ENCODE measurements around the gene TXNRD1. TPM values are rescaled to one million over a fixed set of nuclear protein-coding genes. Genes with fewer than 3 reads are reported as not detected.

TXNRD1 gene
- total and polyA plus RNA-seq, 2 donors (not counting 1 experiment from before 2014, with no cell fraction given) = 436 to 1,000 TPM

- Histone ChIP-seq H3K4me1 (ENCODE audit: control insufficient read depth, extremely low read depth, insufficient read depth, low read length) (peaks cover 4% of the 10 kb centered on the region), H3K4me2 (ENCODE audit: extremely low read depth, insufficient read depth, low read length) (no peak overlapping the region), H4K20me1 (ENCODE audit: control insufficient read depth, extremely low read depth, insufficient read depth, low read length) (no peaks in the 10 kb centered on the region), H2AFZ (ENCODE audit: low read length) (no peak overlapping the region), H3K9me3 (ENCODE audit: control insufficient read depth, insufficient read depth, low read depth, low read length) (no peaks in the 10 kb centered on the region), H3K36me3 (ENCODE audit: control insufficient read depth, insufficient read depth, low read length) (no peaks in the 10 kb centered on the region), H3K27ac (ENCODE audit: insufficient read depth, low read length) (no peak overlapping the region), H3K79me2 (ENCODE audit: control insufficient read depth, insufficient read depth, low read length) (no peaks in the 10 kb centered on the region), H3K9ac (ENCODE audit: insufficient read depth, low read length) (no peak overlapping the region), H3K27me3 (ENCODE audit: control insufficient read depth, insufficient read depth, low read length) (no peaks in the 10 kb centered on the region), H3K4me3 (replicated peaks in 1 of 4; ENCODE audit: control extremely low read depth in 1 of 4, insufficient read depth in 1 of 4, low read depth in 3 of 4, low read length in 4 of 4) (no peak overlapping the region)
- DNase-seq (ENCODE audit: low read depth in 2 of 2) = peak in 1 of 2 donors; percentile 80
- TF ChIP-seq CTCF (conservative IDR thresholded peaks at IDR 0.05 in 1 of 2, IDR thresholded peaks at IDR 0.05 in 1 of 2; ENCODE audit: low read depth in 1 of 2, low read length in 2 of 2) (no peak), EZH2 (IDR thresholded peaks at IDR 0.05; ENCODE audit: low read length, missing control alignments) (no peak)
These were observed 11.1 kb downstream of the TXNRD1 start for GRCh38 chr12:104226672-104227071.

- H3K27ac ChIP-seq (ENCODE audit: insufficient read depth, low read length) = no peak overlapping the region
- no peaks in the 10 kb centered on the region for H3K79me2 ChIP-seq (ENCODE audit: control insufficient read depth, insufficient read depth, low read length)
- no peaks in the 10 kb centered on the region for H4K20me1 ChIP-seq (ENCODE audit: control insufficient read depth, extremely low read depth, insufficient read depth, low read length)
- no peaks in the 10 kb centered on the region for H3K27me3 ChIP-seq (ENCODE audit: control insufficient read depth, insufficient read depth, low read length)
- no peak overlapping the region for H2AFZ ChIP-seq (ENCODE audit: low read length)
- no peak overlapping the region for H3K4me3 ChIP-seq (replicated peaks in 1 of 4; ENCODE audit: control extremely low read depth in 1 of 4, insufficient read depth in 1 of 4, low read depth in 3 of 4, low read length in 4 of 4)
- no peaks in the 10 kb centered on the region for H3K36me3 ChIP-seq (ENCODE audit: control insufficient read depth, insufficient read depth, low read length)
- no peak overlapping the region for H3K9ac ChIP-seq (ENCODE audit: insufficient read depth, low read length)
- DNase-seq (ENCODE audit: low read depth in 2 of 2) = no peak
- H3K9me3 ChIP-seq (ENCODE audit: control insufficient read depth, insufficient read depth, low read depth, low read length) = no peaks in the 10 kb centered on the region
- H3K4me1 ChIP-seq (ENCODE audit: control insufficient read depth, extremely low read depth, insufficient read depth, low read length) = no peaks in the 10 kb centered on the region
- H3K4me2 ChIP-seq (ENCODE audit: extremely low read depth, insufficient read depth, low read length) = no peak overlapping the region
- TF ChIP-seq CTCF (conservative IDR thresholded peaks at IDR 0.05 in 1 of 2, IDR thresholded peaks at IDR 0.05 in 1 of 2; ENCODE audit: low read depth in 1 of 2, low read length in 2 of 2) (no peak), EZH2 (IDR thresholded peaks at IDR 0.05; ENCODE audit: low read length, missing control alignments) (no peak)
These were observed 14.9 kb downstream of the TXNRD1 start for GRCh38 chr12:104230304-104231095.

- H3K4me1 ChIP-seq (ENCODE audit: control insufficient read depth, extremely low read depth, insufficient read depth, low read length) = no peaks in the 10 kb centered on the region
- H2AFZ ChIP-seq (ENCODE audit: low read length) = no peak overlapping the region
- H3K4me2 ChIP-seq (ENCODE audit: extremely low read depth, insufficient read depth, low read length) = no peak overlapping the region
- no peak overlapping the region for H3K27ac ChIP-seq (ENCODE audit: insufficient read depth, low read length)
- H3K79me2 ChIP-seq (ENCODE audit: control insufficient read depth, insufficient read depth, low read length) = no peaks in the 10 kb centered on the region
- no peak for DNase-seq (ENCODE audit: low read depth in 2 of 2)
- no peak overlapping the region for H3K4me3 ChIP-seq (replicated peaks in 1 of 4; ENCODE audit: control extremely low read depth in 1 of 4, insufficient read depth in 1 of 4, low read depth in 3 of 4, low read length in 4 of 4)
- no peaks in the 10 kb centered on the region for H3K36me3 ChIP-seq (ENCODE audit: control insufficient read depth, insufficient read depth, low read length)
- no peaks in the 10 kb centered on the region for H4K20me1 ChIP-seq (ENCODE audit: control insufficient read depth, extremely low read depth, insufficient read depth, low read length)
- H3K9ac ChIP-seq (ENCODE audit: insufficient read depth, low read length) = no peak overlapping the region
- H3K27me3 ChIP-seq (ENCODE audit: control insufficient read depth, insufficient read depth, low read length) = no peaks in the 10 kb centered on the region
- H3K9me3 ChIP-seq (ENCODE audit: control insufficient read depth, insufficient read depth, low read depth, low read length) = no peaks in the 10 kb centered on the region
- TF ChIP-seq CTCF (conservative IDR thresholded peaks at IDR 0.05 in 1 of 2, IDR thresholded peaks at IDR 0.05 in 1 of 2; ENCODE audit: low read depth in 1 of 2, low read length in 2 of 2) (no peak), EZH2 (IDR thresholded peaks at IDR 0.05; ENCODE audit: low read length, missing control alignments) (no peak)
These were observed 17.2 kb downstream of the TXNRD1 start for GRCh38 chr12:104232609-104233280.
